Urinary bladder (tissue), 4 donors: Measurements from ENCODE around the gene KISS1R. TPM values are rescaled to one million over a fixed set of nuclear protein-coding genes. Genes with fewer than 3 reads are reported as not detected.
A peak's percentile ranks its signal among the peaks of the same experiment; 100 is the strongest.

Experiments
- DNase-seq: peaks from one replicate; pipeline ENCODE4 v3.0.0-alpha.2; 2015; ENCODE audit errors: extremely low spot score
- H3K27ac ChIP-seq: one replicate; pipeline ENCODE4 v1.5.1; 2013; ENCODE audit warnings: low read depth, mild to moderate bottlenecking, moderate library complexity
- H3K36me3 ChIP-seq: one replicate; pipeline ENCODE4 v1.6.1; 2013; ENCODE audit warnings: mild to moderate bottlenecking, moderate library complexity; ENCODE audit not compliant: insufficient read depth
- H3K4me1 ChIP-seq: one replicate; pipeline ENCODE4 v1.6.1; 2013; ENCODE audit warnings: mild to moderate bottlenecking, moderate library complexity; ENCODE audit not compliant: insufficient read depth
- H3K4me3 ChIP-seq: one replicate; pipeline ENCODE4 v1.5.1; 2013; ENCODE audit warnings: low read depth, low read length
- WGBS: extraction: QIAGEN DNeasy Blood & Tissue Kit; methylation state at CpG from one replicate; pipeline ENCODE4 v1.1.7; 2013; 5-methylcytosine and 5-hydroxymethylcytosine counted together
- polyA plus RNA-seq: library from polyadenylated mRNA; stranded (reverse); fragments of 200-250 nt; gene quantifications from one replicate; pipeline ENCODE4 v1.2.3, GENCODE V29; 2013
- total RNA-seq: library from RNA; depleted of rRNA; stranded (reverse); fragments of >200 nt; gene quantifications from one replicate; pipeline ENCODE4 v1.2.3, GENCODE V29; 2014
- donor health status: healthy with polysubstance abuse.
- donor health status: healthy.

Gene KISS1R
- total and polyA plus RNA-seq, 2 donors: 0.28 TPM; not detected in 1

DNA sequence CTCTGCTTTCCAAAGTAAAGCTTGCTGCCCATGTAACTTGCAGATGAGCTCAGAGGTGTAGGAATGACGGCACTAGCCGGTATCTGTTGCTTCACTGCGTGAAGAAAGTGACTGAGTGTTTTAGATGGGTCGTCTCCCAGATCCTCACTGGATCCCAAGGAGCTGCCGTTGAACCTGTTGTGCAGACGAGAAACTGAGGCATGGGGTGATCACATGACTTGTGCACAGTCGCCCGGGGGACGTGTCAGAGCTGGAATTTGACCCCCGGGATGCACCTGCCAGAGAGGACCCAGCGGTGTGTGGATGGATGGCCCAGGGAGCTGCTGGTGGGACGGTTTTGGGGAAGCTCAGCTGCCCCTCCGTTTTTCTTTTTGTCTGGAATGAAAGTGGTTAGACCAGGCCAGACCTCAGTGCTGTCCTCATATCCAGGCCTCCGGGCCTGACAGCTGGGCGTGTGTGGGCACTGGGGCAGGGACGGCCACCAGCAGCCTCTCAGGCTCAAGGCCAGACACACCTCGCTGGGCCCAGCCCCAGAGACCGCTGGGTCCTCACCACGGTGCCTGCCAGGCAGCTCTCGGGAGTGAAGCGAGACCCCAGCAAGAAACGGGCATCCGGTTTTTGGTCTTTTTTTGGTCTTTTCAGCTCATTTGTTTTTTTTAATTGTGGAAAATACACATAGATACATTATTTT is 21.2 kb downstream of the KISS1R start:
- Histone ChIP-seq H3K4me1 (peaks cover 3% of the 10 kb centered on the region), H3K4me3 (no peak overlapping the region), H3K27ac (no peak overlapping the region), H3K36me3 (no peaks in the 10 kb centered on the region)
- WGBS: 91% methylated on average over 23 of the region's 23 CpGs
- no peak for DNase-seq

DNA sequence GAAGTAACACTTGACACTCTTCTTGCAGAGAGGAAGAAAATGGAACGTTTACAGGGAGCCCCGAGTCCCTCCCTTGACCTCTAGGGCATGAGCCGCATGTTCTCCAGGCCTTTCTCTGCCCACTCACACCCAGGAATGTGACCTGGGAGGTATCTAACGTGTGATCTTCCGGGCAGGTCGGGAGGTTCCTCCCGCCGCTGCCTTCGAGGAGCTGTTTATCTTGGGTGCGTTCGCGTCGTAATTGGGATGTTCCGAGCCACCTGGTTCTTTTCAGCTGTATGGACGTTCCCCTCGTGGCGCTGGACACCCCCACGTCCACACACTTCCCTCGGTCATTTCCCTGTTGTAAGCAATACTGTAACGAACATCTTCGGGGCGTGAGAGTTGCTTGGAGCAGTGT is 22.3 kb downstream of the KISS1R start:
- H3K27ac ChIP-seq: no peak overlapping the region
- WGBS: 91% methylated on average over 22 of the region's 22 CpGs
- DNase-seq: no peak
- H3K4me1 ChIP-seq: peaks cover 3% of the 10 kb centered on the region
- H3K4me3 ChIP-seq: no peak overlapping the region
- H3K36me3 ChIP-seq: no peaks in the 10 kb centered on the region

DNA sequence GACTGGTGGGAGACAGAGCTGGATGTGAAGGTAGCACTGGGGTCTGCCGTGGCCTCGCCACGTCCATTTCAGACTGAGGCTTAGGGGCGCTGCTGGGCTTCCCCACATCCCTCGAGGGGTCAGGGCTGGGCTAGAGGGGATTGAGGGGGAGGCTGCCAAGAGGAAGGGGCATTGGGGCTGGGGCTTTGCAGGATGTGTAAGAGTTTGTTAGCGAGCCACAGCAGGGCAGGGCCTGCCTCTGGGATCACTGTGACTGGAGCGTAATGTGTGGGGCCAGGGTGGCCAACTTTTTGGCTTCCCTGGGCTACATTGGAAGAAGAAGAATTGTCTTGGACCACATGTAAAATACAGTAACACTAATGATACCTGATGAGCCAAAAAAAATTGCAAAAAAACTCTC is 22.8 kb downstream of the KISS1R start:
- 98% methylated on average over 7 of the region's 7 CpGs for WGBS
- no peak overlapping the region for H3K27ac ChIP-seq

DNA sequence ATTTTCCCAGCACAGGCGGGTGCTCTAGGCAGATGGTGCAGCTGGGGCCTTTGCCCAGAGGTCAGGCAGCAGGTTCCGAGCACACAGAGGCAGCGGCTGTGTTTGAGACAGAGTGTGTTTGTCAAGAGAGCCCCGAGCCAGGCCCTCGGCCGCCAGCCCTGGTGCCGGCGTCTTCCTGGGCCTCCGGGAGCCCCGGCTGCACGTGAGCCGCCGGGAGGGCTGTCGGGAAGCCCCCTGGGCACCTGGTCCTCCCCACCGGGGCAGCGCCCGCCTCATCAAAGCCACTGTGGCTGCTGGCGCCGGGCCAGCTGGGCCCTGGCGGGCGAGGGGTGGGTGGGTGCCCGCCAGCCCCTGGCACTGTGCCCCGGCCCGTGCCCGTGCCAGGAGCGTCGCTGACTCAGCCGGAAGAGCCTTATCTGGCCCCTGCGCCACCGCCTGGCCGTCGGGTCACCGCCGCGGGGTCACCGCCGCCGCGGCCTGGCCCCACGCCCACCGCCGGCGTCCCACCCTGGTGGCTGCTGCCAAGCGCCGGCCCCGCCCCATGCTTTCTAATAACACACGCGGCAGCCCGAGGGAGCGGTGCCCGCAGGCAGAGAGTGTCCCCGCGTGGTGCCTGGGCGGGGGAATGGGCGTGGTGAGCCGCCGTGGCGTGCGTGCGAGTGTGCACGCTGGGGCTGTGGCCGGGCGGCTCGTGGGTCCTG is 23.6 kb downstream of the KISS1R start:
- no peaks in the 10 kb centered on the region for H3K36me3 ChIP-seq
- WGBS: 47% methylated on average over 64 of the region's 64 CpGs
- H3K4me3 ChIP-seq: peak overlapping the region; percentile 31
- H3K4me1 ChIP-seq: no peaks in the 10 kb centered on the region
- no peak for DNase-seq
- peak overlapping the region; percentile 86 for H3K27ac ChIP-seq

More for the DNA sequence above, 22.8 kb downstream of the KISS1R start:
- no peak for DNase-seq
- no peaks in the 10 kb centered on the region for H3K36me3 ChIP-seq
- H3K4me3 ChIP-seq: no peak overlapping the region
- peaks cover under 1% of the 10 kb centered on the region for H3K4me1 ChIP-seq

DNA sequence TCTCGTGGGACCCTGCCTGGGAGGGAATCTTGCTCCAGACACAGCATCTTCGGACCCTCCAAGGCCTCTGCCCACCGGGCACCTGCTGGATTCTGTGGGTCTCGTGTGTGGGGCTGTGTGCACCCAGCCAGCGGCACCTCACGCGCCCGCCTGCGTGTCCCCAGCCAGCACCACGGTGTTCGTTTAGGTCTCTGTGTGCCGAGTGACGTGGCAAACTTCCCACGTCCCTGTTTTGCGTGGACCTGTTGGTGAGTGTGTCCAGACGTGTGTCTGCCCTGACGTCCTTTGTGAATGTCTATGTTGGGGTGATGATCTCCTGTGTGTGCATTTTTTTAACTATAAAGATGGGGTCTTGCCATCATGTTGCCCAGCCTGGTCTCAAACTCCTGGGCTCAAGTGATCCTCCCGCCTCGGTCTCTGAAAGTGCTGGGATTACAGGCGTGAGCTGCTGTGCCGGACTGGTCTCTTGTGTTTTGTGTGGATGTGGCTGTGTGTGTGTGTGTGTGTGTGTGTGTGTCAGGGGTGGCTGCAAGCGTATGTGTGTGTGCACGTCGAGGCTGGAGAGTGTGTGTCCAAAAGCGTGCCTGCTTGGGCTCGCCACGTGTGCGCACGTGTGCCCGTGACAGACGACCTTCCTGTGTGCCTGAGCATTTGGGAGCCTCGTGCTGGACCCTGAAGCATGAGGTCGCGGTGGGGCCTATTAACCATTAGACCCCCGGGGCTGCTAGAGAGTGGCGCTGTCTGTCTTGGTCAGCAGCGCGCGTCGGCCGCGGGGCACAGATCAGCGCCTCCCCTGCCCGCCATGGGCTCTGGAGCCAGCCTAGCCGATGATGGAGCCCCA is 24.4 kb downstream of the KISS1R start:
- Histone ChIP-seq H3K4me1 (no peaks in the 10 kb centered on the region), H3K27ac (no peak overlapping the region), H3K36me3 (no peaks in the 10 kb centered on the region), H3K4me3 (peak overlapping the region; percentile 31)
- no peak for DNase-seq
- 77% methylated on average over 45 of the region's 45 CpGs for WGBS

DNA sequence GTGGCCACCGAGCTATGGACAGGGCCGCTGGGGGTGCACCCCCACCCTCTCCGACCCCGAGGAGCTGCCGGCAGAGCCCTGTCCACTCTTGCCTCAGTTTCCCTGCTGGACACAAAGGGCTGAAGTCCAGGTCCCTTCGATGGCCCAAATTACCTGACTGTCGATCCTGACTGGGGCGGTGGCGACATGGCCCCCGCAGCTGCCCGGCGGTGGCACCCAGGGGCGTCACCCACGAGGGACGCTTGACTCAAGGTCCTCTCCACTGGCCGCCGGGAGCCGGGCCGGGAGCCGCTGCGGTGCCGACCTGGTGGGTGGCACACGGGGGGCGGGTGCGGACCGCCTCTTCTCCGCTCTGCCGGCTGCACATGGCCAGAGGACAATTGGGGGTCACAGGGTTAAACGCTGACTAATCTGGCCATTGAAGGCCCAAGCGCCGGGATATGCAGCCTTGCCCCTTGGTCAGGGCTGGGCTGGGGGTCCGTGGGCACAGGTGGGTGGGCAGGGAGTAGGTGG is 25.1 kb downstream of the KISS1R start:
- Histone ChIP-seq H3K36me3 (no peaks in the 10 kb centered on the region), H3K4me1 (no peaks in the 10 kb centered on the region), H3K27ac (no peak overlapping the region), H3K4me3 (no peak overlapping the region)
- WGBS: 92% methylated on average over 32 of the region's 32 CpGs
- no peak for DNase-seq

DNA sequence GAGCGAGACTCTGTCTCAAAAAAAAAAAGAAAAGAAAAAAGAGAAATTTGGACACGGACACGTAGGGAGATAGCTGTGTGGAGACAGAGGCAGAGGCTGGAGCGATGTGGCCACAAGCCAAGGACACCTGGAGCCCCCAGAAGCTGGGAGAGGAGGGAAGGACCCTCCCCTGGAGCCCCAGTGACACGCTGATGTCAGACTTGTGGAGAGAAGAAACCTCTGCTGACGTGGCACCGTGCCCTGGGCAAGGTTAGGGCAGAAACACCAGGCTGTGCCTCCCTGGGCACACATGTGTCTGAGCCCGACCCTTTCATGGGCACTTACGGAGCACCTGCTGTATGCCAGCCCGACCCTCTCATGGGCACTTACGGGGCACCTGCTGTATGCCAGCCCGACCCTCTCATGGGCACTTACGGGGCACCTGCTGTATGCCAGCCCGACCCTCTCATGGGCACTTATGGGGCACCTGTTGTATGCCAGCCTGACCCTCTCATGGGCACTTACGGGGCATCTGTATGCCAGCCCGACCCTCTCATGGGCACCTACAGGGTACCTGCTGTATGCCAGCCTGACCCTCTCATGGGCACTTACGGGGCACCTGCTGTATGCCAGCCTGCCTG is 26.5 kb downstream of the KISS1R start:
- Histone ChIP-seq H3K4me1 (no peaks in the 10 kb centered on the region), H3K36me3 (no peaks in the 10 kb centered on the region), H3K4me3 (no peak overlapping the region), H3K27ac (no peak overlapping the region)
- 96% methylated on average over 17 of the region's 17 CpGs for WGBS
- DNase-seq: no peak

DNA sequence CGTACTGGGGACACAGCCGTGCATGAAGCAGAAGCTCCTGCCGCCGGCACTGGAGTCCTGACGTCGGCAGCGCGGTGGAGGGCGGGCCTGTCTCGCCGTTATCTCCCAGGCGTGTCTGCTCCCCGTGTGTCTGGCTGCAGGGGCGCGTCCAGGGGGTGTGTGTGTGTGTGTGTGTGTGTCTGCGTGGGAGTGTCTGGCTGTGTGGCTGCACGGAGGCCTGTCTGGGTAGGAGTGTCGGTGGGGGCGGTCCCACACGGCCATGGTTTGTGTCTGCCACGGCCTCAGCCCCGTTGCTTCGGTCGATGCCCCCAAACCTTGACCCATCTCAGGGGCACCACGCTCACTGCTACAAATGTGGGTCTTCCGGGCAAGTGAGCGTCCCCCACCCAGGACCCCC is 27.0 kb downstream of the KISS1R start:
- no peaks in the 10 kb centered on the region for H3K36me3 ChIP-seq
- WGBS: 50% methylated on average over 27 of the region's 27 CpGs
- H3K27ac ChIP-seq: no peak overlapping the region
- no peak overlapping the region for H3K4me3 ChIP-seq
- peak; percentile 73 for DNase-seq
- H3K4me1 ChIP-seq: no peaks in the 10 kb centered on the region

DNA sequence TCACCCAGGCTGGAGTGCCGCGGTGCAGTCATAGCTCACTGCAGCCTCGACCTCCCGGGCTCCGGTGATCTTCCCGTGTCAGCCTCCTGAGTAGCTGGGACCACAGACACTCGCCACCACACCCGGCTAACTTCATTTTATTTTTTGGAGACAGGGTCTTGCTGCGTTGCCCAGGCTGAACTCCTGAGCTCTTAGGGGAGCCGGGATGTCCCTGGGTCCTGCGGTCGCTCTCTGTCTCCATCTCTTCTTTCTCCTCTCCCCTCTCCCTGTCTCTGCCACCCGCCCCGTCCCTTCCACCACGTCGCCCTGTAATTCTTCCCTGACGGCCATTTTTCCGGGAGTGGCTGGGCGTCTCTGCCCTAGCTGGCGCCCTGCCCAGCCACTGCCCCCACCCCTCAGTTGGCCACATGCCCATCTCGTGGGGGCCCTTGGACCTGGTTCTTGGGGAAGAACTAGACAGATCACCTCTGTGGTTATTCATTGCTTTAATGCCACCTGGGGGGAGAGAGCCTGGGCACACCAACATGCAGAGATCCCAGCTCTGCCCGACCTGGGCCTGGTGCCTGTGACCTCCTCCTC is 27.6 kb downstream of the KISS1R start:
- DNase-seq: peak; percentile 70
- Histone ChIP-seq H3K27ac (no peak overlapping the region), H3K4me3 (no peak overlapping the region), H3K36me3 (no peaks in the 10 kb centered on the region), H3K4me1 (no peaks in the 10 kb centered on the region)
- WGBS: 73% methylated on average over 22 of the region's 22 CpGs

DNA sequence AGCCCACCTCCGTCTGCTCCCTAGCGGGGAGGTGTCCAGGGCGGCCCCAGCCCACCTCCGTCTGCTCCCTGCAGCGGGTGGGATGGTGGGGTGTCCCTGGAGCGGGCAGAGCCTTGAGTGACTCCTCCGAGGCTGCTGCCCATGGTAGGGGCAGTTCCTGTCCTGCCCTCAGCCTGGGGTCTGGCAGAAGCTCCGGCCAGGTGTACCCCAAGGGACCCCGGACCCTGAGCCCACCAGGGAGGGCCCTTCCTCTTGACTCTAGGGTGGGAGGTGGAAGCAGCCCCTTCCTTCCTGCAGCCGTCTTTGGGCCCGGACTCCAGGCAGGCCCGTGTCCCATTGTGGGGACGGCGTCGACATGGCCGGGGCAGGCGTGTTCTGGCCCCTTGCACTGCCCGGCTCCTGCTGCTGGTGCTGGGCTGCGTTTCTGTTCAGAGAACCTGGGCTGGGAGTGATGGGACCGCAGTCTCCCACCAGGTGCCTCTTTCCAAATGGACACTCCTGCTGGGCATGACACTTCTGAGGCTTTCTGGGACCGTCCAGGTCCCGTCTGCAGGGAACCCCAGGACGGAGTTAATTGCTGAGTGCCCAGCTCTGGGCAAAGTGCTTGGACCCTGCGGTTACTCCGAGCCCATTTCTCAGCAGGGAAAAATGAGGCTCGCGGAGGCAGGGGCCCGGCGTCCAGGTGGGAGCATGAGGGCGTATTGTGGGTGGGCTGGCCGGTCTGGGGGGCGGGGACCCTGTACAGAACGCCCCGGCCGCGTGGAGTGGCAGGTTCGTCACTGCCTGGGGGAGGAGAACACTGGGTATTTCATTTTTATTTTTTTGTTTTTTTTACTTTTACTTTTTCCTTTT is 28.5 kb downstream of the KISS1R start:
- no peak for DNase-seq
- no peak overlapping the region for H3K4me3 ChIP-seq
- no peak overlapping the region for H3K27ac ChIP-seq
- H3K4me1 ChIP-seq: no peaks in the 10 kb centered on the region
- no peaks in the 10 kb centered on the region for H3K36me3 ChIP-seq
- WGBS: 90% methylated on average over 37 of the region's 37 CpGs

DNA sequence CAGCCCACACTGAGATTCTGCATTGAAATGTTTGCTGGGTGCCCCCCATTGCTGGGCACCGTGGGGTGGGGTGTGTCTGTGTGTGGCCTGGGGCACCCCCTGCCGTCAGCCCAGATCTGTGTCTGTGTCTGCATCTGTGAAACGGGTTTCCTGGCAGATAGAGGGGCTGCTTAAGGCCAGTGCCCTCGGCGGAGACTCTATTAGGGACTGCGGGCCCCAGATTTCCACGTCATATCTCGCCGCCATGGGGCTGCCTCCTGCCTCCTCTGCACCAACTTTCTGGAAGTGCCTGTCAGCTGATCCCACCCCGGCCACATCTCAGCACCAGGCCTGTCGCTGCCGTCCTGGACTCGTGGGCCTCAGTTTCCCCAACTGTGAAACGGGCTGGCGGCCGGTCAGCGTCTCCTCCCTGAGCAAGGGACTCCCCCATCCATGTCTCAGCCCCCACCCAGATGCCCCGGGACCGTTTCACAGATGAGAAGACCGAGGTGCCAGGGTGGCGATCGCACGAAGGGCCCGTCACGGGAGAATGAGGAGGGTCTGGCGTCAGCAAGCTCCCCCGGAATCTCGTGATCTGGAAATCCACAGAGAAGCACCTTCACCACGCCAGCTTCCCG is 30.1 kb downstream of the KISS1R start:
- Histone ChIP-seq H3K36me3 (no peaks in the 10 kb centered on the region), H3K27ac (no peak overlapping the region), H3K4me3 (no peak overlapping the region), H3K4me1 (no peaks in the 10 kb centered on the region)
- WGBS: 91% methylated on average over 30 of the region's 30 CpGs
- no peak for DNase-seq
